GM21423 (cell line): ENCODE data around the gene MYOC.
"Not testable (repeated sequence)": the region's sequence is repeated elsewhere in the genome, so short reads cannot be mapped to it uniquely, and the experiment has no call there.

ENCODE experiments used
- ATAC-seq: cut with Tn5 transposase; IDR thresholded peaks from one replicate; pipeline ENCODE4 v1.9.1; 2021; ENCODE audit warnings: mild to moderate bottlenecking, moderate library complexity; ENCODE audit not compliant: unreplicated experiment

MYOC gene

DNA sequence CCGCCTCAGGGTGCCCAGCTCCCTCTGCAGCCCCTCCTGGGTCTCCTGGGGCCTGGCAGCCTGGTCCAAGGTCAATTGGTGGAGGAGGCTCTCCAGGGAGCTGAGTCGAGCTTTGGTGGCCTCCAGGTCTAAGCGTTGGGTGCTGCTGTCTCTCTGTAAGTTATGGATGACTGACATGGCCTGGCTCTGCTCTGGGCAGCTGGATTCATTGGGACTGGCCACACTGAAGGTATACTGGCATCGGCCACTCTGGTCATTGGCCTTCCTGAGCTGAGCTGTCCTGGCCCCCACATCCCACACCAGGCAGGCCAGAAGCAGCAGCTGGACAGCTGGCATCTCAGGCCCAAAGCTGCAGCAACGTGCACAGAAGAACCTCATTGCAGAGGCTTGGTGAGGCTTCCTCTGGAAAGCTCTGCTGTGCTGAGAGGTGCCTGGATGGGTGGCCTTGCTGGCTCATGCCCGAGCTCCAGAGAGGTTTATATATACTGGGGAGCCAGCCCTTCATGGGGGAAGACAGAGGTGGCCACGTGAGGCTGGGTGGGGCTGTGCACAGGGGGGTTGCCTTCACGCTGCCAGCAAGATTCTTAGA lies at the start of gene MYOC:
MYOC (minus strand) TSS at position 455 of the 589 bp plus-strand sequence; CDS start at position 378, 77 bp downstream.
- no peak for ATAC-seq

DNA sequence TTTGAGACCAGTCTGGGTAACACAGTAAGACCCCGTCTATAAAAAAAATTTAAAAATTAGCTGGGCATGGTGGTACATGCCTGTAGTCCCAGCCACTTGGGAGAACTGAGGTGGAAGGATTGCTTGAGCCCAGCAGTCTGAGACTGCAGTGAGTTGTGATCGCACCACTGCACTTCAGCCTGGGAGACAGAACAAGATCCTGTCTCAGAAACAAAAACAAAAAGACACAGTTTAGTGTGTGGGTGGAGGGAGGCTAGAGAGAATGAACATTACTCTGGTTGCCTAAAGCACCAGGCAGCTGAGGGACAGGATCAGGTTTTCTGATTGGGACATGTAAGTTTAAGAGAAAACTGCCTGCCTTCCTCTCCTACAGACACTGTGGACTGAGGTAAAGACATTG lies 47.0 kb upstream of the MYOC start:
- ATAC-seq = no peak

DNA sequence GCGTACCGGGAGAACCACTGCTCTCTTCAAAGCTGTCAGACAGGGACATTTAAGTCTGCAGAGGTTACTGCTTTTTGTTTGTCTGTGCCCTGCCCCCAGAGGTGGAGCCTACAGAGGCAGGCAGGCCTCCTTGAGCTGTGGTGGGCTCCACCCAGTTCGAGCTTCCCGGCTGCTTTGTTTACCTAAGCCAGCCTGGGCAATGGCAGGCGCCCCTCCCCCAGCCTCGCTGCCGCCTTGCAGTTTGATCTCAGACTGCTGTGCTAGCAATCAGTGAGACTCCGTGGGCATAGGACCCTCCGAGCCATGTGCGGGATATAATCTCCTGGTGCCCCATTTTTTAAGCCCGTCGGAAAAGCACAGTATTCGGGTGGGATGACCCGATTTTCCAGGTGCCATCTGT lies 43.3 kb upstream of the MYOC start:
- not testable (repeated sequence) for ATAC-seq

DNA sequence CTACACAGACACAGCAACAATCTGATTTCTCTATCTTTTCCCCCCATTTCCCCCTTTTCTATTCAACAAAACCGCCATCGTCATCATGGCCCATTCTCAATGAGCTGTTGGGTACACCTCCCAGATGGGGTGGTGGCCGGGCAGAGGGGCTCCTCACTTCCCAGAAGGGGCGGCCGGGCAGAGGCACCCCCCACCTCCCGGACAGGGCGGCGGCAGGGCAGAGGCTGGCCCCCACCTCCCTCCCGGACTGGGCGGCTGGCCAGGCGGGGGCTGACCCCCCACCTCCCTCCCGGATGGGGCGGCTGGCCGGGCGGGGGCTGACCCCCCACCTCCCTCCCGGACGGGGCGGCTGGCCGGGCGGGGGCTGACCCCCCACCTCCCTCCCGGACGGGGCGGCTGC lies 41.1 kb upstream of the MYOC start:
- ATAC-seq = not testable (repeated sequence)

DNA sequence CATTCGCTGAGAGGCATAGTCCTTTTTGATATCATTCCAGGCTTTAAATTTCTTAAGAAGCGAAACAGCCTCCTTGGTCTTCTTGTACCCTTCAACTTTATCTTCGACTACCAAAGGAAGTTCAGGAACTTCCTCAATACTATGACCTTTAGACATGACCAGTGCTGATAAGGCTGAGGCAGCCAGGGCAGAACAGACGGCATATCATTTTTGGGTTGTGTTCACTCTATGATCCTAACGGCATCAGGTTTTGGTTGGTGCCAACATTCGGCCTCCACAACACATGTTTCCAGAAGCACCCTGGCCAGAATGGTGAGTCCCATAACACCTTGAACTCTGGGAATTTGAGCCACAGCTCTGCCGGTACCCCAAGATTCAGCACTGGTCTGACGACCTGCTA lies 31.4 kb upstream of the MYOC start:
- no peak for ATAC-seq

DNA sequence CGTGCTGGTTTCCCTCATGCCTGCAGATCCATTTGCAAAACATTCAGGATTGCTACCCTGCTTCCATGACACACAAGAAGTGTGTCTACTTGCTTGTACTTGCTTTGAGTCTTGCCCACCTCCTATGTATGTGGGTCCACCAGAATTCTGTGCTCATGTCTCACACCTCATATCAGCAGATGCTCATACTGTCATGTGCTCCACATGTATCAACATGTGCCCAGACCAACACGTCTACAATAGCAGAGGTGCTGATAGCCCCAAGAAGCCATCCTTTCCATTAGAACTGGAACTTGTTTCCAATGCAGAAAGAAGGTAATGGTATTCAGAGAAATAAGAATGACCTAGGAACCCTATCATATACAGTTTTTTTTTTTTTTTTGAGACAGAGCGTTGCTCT lies 27.9 kb upstream of the MYOC start:
- no peak for ATAC-seq

DNA sequence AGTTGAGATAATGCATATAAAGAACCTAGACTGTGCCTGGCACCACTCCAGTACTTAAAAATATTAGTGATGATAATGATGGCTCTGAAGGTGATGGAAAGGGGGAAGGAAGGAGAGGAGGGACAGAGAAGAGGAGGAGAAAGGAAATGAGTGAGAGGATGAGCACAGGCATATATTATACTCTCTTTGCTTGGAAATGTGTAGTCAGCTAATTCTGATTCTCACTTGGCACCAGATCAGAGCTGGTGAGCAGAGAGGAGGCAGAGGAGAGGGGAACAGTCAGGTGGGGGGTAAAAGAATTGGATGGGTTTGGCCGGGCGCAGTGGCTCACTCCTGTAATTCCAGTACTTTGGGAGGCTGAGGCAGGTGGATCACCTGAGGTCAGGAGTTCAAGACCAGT lies 24.3 kb upstream of the MYOC start:
- no peak for ATAC-seq

DNA sequence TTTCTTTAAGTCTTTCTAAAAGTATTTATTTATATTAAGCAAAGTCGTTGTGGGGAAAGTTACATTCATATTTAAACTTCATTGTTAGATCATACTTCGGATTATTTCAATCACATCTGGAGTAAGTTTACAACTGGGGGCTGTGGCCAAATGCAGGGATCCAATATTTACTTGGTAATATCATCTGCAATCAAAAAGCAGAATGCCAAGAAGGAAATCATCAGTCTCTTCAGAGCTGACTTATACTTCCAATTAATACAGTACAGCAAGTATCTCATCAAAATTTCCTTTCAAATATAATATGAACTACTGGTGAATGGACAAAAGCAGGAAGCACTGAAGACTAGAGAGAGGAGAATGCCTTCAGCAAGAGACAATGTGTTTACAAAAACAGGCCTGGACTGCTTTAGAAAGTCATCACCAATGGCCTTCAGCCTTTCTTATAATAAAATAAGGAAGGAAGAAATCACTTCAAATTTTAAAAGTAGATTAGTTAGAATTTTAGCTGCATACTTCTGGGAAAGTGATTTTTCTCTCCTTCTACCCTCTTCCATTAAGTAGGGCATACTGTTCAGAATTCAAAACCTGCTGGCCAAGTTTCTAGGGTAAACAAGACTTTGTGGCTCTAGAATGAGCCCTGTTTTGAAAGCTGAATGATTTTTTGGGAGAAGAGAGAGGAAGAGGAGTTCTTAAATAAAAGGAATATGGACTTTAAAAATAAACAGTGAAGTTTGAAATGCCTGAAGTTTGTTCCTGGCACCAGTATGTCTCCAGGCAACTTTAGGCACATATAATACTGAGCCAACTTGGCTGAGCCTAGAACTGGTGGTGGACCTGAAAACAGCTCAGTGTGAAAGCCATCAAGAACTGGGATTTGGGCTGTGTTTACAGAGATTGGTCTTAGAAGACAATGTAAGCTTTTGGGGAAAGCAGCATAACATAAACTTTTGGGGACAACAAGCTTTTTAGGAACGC lies 22.2 kb upstream of the MYOC start:
- no peak for ATAC-seq

DNA sequence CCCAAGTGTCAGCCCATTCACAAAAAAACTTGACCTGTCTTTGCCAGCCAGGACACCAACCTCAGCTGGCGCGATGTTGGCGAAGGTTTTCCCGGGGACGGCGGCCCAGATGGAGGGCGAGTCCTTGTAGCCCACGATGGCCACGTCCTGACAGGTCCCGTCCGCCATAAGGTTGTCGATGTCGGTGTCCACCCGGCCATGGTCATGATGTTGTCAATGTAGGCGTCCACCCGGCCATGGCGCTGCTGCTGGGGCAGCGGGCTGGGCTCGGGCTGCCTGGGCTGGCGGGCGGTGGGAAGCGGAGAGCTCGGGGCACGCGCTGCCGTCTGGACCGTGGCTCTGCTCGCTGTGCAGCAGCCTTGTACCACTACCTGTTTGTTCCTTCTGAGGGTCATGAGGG lies 18.3 kb upstream of the MYOC start:
- ATAC-seq = no peak

DNA sequence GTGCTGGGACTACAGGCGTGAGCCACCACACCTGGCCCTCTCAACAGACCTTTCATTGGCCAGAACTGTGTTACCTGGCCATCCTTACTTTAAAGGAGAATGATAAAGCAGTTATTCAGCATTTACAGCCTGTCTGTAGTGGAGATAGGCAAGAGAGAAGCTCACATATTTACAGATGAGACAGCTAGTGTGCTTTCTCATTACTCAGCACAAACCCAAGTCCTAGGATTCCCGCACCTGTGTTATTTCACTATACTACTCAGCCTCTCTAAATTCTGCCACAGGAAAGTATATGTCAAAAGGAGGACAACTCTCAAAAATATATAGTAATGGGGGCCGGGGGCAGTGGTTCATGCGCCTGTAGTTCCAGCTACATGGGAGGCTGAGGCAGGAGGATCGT lies 15.9 kb upstream of the MYOC start:
- no peak for ATAC-seq

DNA sequence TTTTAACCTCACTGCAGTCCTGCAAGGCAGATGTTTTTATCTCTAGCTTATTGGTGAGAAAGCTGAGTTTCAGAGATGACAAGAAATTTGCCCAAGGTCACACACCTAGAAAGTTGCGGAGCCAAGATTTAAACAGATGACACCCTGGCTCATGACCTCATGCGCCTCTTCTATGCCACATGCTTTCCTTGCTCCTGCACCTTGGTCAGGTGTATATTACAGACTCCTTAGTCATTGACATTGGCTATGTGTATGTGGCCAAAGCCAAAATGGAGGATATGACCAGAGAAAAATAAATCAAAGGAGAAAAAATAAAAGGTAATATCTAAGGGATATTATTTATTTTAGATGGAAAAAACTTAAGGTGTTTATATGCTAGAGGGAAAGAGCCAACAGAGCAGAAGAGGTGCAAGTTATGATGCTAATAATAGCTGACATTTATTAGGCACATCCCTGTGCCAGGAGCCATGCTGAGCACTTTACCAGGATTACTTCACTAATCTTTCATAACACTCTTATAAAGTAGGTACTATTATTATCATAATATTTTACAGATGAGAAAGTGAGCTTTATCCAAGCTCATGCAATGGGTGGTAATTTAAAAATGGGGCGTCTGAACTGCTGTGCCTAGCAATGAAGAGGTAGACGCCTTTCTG lies 13.8 kb upstream of the MYOC start:
- no peak for ATAC-seq

DNA sequence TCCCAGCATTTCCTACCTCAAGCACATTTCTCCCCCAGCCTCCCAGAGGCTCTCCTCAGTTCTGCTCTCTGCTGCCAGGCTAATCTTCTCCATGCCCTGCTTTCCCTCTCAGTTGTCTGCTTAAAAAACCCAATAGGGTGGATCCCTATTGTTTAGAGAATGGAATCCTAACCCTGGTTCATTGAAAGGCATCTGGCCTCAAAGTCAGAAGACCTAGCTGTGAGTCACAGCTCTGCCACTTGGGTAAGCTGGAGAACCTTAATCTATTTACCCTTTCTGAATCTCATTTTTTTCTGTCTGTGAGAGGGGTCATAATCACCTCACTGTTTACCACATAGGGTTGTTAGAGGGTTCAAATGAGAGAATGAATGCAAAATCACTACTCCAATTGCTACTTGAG lies 12.5 kb upstream of the MYOC start:
- no peak for ATAC-seq

DNA sequence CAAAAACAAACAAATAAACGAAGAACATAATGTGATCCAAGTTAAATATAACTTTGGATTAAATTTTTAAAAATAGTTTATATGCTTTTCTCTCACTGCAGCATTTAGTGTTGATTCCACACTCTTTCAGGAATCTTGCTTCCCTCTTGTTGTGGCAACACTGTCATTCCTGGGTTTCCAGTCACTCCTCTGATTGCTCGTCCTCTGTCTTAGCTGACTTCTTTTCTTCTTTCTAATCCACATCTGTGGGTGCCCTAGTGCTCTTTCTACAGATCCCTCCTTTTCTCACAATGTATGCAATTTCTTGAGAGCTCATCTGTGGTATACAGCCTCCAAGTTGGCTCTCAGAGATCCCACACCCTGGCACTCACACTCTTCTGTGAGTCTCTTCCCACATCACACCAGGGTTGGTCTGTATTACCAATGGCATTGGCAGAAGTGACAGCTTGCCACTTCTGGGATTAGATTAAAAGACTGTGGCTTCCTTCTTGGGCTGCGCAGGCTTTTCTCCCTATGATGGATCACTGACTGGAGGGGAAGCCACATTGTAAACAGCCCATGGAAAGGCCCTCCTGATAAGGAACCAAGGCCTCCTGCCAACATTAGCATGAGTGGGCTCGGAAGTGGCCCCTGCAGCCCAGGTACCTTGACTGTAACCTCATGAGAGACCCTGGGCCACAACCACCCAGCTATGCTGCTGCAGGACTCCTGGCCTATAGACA lies 11.5 kb upstream of the MYOC start:
- ATAC-seq = no peak

DNA sequence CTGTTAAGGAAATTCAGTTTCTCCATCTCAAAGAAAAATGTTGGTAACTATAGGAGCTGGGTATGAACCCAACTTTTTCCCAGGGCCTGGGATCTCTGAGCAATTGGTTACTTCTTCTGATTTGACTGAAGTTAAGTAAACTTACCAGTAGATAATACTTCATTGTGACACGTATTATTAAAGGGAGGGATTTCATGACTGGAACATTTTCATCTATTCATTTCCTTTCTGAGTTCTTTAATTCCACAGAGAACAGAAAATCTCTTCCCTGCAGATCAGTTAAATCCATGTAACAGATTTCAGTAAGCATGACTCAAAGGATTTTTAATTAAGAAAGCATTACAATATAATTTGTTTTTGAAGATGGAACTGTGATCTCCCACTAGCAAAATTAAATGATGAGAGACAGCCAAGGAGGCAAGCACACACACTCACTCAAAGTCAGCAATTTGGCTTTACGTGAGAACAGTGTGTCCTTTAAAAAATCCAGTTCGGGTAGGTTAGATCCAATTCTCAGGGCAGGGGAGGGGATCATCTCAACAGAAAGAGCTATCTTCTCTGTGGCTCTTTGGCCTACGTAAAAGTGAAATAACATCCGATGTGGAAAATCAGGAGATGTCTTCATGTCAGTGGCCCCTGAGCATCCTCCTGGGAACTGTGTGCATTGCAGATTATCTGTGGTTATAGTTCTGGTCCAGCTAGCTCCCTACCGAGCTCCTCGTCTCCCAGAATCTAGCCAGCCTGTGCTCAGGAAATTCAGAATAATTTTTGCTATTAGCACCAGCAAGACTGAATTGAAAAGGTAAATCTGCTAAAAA lies 10.8 kb upstream of the MYOC start:
- ATAC-seq = no peak

DNA sequence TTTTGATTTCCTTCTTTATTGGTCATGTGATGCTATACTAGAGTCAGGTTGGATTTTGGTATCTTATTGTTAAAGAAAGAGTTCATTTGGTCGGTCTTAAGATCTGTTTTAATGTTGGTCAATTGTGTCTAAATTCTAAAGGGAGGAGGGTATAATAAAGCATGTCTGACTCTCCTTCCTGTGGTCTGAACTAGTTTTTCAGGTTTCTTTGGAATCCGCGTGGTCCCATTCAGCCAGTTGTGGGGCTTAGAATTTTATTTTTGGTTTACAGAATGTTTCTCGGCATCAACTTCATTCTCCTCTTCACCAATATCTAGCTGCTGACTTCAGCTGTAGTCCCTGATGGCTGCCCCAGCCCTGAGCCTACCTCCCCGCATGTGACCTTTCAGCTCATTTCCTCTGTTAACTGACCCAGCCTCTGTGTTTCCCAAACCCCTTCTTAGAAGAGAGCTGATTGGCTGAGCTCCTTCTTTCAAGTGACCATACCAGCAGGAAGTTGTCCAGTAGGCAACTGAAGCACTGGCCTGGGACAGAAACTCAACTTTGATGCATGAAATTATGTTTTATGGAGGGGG lies 8.7 kb upstream of the MYOC start:
- ATAC-seq = no peak

DNA sequence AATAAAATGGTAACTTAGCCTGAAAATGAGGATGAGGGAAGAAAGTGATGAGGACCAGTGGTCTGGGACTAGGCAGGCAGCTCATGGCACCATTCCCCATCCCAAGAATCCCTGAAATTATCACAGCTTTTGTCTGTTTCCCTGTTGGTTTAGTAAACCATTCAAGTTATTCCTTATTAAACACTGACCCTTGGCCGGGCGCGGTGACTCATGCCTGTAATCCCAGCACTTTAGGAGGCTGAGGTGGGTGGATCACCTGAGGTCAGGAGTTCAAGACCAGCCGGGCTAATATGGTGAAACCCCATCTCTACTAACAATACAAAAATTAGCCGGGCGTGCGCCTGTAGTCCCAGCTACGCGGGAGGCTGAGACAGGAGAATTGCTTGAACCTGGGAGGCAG lies 3.7 kb upstream of the MYOC start:
- not testable (repeated sequence) for ATAC-seq

DNA sequence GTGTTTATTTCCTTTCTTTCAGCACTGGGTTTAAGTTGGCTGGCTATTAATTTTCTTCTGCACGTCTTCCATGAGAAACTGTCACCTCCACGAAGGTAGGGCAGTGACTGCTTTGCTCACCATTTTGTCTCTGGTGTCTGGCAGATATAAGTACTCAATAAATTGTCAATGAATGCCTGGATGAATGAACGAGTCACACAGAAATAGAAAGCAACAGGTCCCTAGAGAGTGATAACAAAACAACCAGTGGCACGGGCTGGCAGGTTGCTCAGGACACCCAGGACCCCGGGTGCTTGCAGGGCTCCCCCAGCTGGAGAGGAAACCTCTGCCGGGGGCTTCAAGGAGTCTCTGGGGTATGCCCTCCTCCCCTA lies 3.2 kb upstream of the MYOC start:
- ATAC-seq = no peak

DNA sequence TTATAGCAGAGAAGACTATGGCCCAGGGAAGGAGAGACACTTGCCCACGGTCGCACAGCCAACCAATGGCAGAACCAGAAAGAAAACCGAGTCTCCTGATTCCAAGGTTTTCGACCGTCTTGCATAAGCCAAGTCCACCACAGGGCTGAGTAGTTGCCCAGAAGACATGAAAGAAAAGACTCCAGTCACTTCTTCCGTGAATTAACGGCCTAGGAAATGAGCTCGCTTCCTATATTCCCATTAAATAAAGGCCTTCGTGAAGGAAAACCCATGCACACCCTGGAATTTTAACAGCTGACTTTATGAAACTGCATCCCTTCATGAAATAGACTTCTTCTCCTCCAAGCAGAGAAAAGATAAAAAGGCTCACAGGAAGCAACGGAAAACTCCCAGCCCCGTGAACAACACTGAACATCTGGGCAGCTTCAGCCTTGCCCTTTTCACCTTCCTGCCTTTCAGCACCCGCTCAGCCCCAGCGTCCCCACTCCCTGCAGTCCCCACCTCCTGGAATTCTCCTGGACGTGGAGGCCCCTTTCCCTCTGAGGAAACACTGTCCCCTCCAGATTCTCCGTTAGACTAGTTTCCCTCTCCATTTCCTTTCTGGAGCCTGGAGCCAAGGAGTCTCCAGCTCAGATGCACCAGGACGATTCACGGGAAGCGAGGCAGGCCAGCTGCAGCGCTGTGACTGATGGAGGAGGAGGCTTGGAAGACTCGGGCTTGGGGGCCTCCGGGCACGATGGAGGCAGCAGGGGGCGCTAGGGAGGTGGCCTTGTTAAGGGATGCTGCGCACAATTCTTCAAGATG lies 2.7 kb upstream of the MYOC start:
- ATAC-seq = peak; percentile 64
